IPS-18c (cell line): ENCODE measurements around the gene EIF1.
A peak's percentile ranks its signal among the peaks of the same experiment; 100 is the strongest.

ENCODE experiments used
- H3K4me3 ChIP-seq: 2 replicates; pipeline ENCODE4 v1.7.0; 2013; ENCODE audit warnings: low read depth, mild to moderate bottlenecking, low read length, moderate library complexity; ENCODE audit not compliant: insufficient read depth
- H3K9me3 ChIP-seq: one replicate; pipeline ENCODE4 v1.6.1; 2013; ENCODE audit warnings: mild to moderate bottlenecking, low read length, moderate library complexity; ENCODE audit not compliant: control insufficient read depth, insufficient read depth

EIF1 gene

DNA sequence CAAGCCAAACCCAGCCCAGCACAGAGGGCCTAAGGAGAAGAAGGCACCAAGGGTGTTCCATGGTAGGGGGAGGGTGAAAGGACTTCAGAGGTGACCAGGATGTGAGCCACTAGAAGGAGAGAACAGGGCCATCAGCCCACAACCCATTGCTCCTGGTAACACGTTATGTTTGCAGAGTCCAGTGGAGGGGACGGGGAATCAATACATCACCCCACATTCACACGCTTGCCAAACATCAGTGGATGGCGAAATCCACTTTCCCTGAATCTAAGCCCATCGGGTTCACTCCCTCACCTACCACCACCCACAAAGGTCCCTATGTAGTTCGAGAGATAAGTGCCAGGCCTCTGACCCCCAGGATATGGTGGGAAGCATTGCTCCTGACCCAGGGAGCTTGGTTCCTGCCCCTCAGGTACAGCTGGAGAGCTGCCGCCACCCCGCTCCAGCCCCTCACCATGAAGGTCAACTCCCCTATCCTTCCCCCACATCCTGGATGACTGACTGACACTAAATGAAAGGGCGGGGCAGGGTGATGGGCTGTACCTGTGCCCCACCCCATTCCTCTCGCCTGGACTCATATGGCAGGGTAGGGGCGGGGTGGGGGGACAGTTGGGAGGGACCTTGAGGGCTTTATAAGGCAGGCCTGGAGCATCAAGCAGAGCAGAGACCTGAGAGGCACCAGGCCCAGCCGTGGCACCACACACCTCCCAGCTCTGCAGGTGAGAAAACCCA, 23.1 kb downstream of the EIF1 start, which contains the start of gene GAST:
GAST (plus strand) TSS at position 663 of the 732 bp plus-strand sequence. CDS start 3,106 bp downstream, outside the sequence.
- H3K4me3 ChIP-seq: no peak within 1 kb of the TSS
- no peaks in the 10 kb centered on the region for H3K9me3 ChIP-seq

DNA sequence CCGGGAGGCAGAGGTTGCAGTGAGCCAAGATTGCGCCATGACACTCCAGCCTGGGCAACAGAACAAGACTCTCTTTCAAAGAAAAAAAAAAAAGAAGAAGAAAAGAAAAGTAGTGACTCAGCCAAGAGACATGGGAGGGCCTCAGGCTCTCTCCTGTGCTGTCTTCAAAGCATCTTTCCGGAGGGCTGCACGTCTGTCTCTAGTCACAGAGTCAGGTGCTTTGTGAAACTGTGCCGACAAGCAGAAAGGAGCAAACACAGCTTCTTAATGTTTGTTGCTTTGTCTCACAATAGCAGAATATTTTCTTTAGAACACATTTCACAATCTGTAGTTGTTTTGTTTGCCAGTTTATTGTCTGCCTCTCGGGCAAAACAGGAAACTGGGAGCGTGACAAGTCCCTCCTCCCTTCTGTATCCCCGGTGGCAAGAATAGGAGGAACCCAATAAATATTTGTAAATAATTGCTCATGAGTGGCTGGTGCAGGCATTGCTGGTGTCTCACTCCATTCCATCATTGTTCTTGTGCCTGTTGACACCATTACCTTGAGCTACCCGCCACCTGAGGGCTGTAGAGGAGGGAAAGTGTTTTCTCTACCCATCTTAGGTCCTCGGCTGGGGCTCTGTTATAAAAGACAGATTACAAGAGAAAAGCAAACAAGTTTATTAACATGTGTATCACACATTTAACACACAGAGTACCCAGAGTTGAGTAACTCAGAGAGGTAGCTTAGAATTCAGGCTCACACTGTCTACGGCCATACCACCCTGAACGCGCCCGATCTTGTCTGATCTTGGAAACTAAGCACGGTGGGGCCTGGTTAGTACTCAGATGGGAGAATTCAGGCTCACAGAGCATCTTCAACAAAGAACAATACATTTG, 29.0 kb downstream of the EIF1 start:
- Histone ChIP-seq H3K4me3 (no peak overlapping the region), H3K9me3 (no peaks in the 10 kb centered on the region)

DNA sequence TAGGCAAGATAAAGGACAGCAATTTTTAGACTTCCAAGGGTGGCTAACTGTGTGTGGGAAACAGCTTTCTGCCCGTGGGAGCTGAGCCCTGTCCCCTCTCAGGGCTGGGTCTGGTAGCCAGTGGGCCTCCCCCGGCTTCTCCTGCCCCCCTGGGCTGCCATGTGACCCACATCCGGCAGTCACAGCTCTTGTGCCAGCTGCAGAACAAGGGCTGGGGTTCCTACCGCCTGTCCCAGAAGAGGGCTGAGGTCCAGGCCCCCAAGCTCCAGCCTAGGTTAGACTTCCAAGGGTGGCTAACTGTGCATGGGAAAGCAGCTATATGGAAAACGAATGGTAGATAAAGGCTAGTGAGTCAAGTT, 29.6 kb downstream of the EIF1 start:
- Histone ChIP-seq H3K9me3 (no peaks in the 10 kb centered on the region), H3K4me3 (no peak overlapping the region)

DNA sequence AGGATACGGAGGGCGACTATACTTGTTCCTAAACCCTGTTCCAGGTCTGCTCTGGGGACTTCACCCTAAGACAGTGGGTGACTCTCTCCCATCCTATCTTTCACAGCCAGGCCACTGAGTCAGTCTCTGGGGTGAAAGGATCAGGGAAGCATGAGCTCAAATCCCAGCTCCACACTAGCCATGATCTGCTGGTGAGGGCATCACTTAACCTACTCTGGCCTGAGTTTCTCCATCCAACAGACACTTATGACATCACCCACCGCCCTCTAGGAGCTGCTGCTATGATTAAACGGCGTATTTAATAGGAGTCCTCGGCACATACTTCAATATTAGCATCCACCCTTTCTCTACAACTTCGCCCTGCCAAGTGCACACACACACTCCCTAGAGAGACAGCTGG, 33.5 kb downstream of the EIF1 start:
- no peak overlapping the region for H3K4me3 ChIP-seq

DNA sequence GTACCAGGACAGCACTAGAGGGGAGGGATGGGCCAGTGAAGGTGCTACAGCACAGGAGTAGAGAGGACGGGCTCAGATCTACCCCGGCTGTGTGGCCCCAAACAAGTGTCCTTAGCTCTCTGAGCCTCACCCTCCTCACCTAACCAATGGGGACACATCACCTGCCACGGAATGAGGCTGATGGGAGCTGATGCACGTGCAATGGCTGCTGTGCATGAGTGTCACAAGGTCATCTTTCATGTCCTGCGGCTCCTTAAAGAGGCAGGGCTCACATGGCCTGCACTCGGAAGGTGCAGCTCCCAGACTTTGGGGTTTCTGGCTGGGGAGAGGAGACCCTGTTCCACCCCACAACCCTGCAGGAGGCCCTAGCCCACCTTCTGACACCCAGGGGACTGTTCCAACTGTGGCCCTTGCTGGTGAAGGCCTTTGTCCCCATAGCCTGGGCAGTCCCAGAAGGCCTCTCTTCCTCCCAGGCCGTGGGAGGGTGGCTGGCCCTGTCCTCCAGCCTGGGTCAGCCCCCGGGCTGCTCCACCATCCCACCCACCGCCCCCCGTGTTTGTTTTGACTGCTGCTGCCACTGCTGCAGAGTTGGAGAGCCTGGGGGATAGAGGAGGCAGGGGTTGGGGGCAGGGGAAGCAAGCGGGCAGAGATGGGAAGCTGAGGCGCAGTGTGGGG, 35.3 kb downstream of the EIF1 start:
- Histone ChIP-seq H3K4me3 (no peak overlapping the region), H3K9me3 (no peaks in the 10 kb centered on the region)

More for the DNA sequence above, 33.5 kb downstream of the EIF1 start:
- H3K9me3 ChIP-seq: no peaks in the 10 kb centered on the region

DNA sequence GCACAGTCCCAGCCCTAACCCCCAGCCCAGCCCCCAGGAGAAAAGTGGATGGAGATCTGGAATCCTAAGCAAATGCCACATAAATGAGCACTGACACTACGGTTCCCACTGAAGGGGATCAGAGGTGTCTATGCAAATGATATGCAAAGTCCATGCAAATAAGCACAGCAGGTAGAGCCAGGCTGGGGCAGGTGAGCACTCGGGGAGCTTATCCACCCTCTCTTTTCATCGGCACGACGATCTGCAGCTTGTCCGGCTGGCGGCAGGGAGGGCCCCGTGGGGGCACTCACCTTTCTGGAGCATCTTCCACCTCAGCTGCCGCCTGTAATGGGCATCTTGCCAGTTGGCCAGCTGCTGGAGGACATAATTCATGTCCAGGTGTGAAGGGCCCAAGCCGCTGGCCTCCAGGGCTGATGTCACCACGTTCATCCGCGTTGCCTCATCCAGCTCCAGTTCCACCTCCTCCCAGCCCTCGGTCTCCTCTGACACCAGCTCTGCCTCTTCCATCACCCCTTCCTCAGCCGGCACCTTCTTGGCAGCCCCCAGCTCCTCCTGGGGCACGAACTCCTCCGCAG, 35.9 kb downstream of the EIF1 start:
- H3K9me3 ChIP-seq: no peaks in the 10 kb centered on the region
- H3K4me3 ChIP-seq: no peak overlapping the region

DNA sequence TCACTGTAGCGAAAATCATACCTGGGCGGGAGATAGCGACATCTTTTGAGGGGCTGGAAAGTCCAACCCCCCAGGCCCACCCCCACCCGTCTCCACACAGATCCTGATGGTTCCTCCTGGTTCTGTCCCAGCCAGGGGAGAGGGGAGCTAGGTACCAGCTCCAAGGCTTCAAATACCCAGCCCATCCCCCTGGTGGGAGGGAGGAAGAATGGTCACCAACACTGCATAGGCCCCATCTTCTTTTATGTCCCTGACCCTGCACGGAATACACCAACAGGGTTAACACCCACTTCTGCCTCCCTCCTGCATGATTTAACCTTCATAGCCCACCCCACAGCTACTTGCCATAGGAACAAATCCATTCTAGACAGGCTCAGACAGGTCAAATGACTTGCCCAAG, 36.4 kb downstream of the EIF1 start:
- Histone ChIP-seq H3K4me3 (no peak overlapping the region), H3K9me3 (no peaks in the 10 kb centered on the region)

DNA sequence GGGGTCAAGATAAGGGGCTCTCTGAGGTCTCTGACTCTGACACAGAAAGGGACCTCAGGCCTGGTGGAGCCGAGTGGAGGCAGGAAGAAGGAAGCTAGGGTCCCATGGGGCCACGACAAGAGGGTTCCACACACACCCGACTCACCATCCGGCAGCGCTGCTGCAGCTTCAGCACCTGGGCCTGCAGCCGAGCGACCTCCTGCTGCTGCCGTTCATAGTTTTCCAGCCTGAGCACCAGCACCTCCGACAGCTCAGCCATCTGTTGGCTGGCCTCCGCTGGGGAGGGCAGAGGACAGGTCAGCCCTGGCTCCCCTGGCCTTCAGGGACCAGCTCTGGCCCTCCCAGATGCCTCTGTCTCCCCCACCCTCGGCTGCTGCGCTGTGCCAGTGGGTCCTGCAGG, 39.4 kb downstream of the EIF1 start:
- Histone ChIP-seq H3K9me3 (no peaks in the 10 kb centered on the region), H3K4me3 (no peak overlapping the region)

DNA sequence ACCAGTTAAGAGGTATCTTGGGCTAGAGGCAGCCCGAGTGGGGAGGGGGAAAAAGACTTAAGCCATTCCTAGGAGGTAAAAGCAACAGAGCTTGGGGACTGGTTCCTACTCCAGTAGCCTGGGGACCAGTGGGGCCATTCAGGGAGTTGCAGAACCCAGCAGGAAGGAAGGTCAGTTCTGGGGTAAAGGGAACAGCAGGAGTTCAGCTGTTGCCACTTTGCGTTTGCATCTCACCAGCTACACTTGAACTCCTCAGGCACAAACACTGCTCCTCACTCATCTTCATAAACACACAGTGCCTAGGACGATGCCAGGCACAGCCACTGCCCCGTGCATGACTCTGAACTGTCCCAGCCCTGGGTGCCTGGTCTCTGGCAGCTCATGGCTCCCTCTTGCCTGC, 41.8 kb downstream of the EIF1 start:
- Histone ChIP-seq H3K4me3 (no peak overlapping the region), H3K9me3 (no peaks in the 10 kb centered on the region)

DNA sequence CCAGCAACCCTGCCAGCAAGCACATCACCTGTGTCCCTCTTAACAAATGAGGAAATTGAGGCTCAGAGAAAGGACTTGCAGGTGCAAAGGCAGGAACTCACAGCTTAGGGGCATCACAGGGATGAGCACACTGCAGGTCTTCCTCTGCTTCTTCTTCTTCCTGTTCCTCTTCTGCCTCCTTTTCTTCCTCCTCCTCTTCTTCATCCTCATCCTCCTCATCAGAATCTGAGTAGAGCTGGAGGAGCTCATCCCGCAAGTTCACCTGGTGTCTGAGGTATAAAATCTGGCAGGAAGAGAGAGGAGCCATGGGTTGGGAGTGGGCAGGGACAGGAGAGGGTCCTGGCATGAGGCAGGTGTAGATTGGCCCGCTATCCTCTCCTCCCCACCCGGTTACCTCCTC, 43.2 kb downstream of the EIF1 start:
- H3K4me3 ChIP-seq: no peak overlapping the region
- no peaks in the 10 kb centered on the region for H3K9me3 ChIP-seq

DNA sequence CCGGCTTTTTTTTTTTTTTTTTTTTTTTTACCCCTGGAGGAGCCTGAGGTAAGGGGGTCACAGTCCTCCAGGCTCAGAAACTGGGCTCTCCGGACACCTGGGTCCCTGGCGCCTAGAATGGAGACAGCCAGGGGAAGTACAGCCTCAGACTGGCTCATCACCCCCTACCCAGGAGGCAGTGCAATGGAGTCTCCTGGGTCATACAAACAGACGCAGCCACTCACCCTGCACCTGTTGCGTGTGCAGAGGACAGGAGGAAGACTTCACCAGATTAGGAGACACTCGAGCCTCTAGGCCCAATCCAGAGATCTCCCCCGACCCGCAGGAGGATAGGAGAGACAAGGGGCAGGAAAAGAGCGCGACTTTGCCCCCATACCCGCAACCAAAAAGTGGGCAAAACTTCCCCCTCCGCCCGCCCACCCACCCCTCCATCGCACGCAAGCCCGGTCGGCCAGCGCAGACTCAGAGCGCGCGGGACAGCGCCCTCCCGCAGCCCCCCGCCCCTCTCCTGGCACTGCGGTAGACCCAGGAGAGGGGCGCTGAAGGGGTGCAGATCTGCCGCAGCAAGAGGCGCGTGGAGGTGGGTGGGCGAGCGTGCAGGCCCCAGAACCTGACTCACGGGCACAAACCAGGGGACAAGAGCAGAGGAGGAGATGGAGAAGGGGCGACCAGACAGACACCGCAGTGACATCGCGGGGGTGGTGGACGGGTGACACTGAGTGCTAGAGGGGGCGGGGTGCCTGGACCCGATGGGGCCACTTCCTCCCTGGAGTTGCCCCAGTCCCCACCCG, 44.9 kb downstream of the EIF1 start:
- H3K4me3 ChIP-seq: peak overlapping the region; percentile 72
- H3K9me3 ChIP-seq: no peaks in the 10 kb centered on the region

DNA sequence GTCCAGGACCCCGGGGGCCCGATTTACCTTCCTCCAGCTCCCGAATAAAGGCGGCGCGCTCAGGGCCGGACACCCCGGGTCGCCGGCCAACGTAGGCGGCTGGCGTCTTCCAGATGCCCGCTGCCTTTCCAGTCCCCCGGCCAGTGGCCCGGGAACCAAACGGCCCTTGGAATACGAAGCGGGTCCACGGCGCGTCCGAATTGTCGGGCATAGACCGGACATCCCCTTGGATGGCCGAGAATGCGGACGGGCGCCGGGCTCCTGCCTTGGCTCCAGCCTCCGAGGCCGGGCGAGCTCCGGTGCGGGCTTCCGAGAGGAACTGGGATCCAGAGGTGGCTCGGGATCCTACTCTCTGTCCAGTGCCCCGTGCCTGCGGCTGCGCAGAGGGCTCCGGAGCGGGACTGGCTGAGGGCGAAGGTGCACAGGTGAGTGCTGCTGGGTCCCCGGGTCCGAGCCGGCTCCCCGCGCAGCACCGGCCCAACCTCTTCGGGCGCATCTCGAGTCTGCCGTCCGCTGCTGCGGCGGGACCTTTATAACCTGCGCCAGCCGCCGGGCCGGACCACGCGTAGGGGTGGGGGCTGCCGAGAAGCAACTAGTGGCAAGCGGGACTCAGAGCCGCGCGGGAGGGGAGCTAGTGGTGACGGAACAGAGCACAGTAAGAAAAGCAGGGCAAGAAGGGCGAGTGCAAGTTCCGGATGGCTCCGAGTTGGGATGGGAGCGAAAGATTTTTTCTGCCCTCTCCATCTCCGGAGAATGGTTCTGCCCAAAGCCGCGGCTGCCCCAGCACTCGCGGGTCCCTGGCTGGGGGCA, 45.7 kb downstream of the EIF1 start, which contains the start of gene HAP1:
HAP1 (minus strand) TSS at position 505 of the 810 bp plus-strand sequence; CDS start at position 496, 9 bp downstream.
- Histone ChIP-seq H3K9me3 (no peaks in the 10 kb centered on the region), H3K4me3 (peak within 1 kb of the TSS; percentile 72)

DNA sequence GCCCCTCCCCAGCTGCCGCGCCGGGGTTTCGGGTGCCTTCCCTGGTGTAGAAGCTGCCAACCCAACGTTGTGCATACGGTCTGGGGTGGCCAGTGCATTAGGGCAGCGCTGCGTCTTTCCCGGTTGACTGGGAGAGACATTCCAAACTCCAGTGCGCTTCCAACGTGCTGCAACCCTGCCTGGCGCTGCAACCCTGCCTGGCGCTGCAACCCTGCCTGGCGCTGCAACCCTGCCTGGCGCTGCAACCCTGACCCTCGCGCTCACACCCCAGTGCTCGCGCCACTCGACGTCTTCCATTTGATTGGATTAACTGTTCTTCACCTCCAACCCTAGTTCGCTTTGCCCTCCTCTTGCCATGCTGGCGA, 46.2 kb downstream of the EIF1 start:
- H3K4me3 ChIP-seq: peak overlapping the region; percentile 72

DNA sequence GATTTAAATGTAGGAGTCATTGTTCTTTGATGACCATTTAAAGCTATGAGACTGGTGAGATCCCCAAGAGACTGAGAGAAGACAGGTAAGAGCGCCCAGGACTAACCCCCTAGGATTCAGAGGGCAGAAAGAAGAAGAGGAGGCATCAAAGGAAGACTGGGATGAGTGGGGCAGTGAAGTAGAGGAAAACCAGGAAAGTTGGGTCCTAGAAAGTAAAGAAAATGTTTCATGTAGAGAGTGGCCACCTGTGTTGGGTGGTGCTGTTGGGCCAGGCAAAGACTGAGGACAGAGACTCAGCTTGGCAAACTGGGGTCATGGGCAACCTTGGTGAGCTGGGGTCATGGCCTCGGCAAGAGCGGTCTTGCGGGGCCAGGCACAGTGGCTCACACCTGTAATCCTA, 47.1 kb downstream of the EIF1 start:
- H3K9me3 ChIP-seq: no peaks in the 10 kb centered on the region
- no peak overlapping the region for H3K4me3 ChIP-seq

More for the DNA sequence above, 46.2 kb downstream of the EIF1 start:
- no peaks in the 10 kb centered on the region for H3K9me3 ChIP-seq

DNA sequence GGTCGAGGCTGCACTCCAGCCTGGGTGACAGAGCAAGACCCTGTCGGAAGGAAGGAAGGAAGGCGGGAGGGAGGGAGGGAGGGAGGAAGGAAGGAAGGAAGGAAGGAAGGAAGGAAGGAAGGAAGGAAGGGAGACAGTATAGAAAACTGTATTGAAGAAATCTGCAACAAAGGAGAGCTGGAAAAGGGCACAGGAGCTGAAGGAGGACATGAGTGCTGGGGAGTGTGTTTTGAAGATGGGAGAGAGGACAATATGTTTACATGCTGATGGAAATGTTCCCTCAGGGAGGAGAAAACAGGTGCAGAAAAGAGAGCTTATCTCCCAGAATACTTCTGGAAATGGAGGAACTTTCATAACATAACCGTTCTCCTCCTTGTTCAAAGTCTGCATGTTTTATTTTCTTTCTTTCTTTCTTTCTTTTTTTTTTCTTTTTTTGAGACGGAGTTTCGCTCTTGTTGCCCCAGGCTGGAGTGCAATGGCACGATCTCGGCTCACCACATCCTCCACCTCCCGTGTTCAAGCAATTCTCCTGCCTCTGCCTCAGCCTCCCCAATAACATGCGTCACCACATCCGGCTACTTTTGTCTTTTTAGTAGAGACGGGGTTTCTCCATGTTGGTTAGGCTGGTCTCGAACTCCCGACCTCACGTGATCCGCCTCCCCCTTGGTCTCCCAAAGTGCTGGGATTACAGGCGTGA, 48.4 kb downstream of the EIF1 start:
- Histone ChIP-seq H3K9me3 (no peaks in the 10 kb centered on the region), H3K4me3 (no peak overlapping the region)

DNA sequence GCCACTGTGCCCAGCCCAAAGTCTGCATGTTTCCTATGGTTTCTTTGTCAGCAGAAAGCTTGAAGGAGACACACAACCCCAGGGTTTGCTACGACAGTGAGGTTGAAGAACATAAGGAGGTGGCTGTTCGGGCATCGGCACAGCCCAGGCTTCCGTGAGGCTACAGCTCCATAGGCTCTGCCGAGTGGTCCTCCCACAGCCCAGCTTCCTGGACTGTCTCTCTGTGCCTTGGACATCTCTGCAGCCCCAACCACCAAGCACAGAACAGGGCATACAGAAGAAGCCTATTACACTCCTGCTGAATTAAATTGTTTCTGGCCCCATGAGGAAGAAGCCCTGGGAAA, 49.0 kb downstream of the EIF1 start:
- no peaks in the 10 kb centered on the region for H3K9me3 ChIP-seq
- no peak overlapping the region for H3K4me3 ChIP-seq
